Measurements from ENCODE around the gene SOX5.
"Not testable (repeated sequence)": the region's sequence is repeated elsewhere in the genome, so short reads cannot be mapped to it uniquely, and the experiment has no call there.

Gene SOX5

GRCh38 chr12:23760495-23760894 is 189.0 kb downstream of the SOX5 start:
- in situ Hi-C loops (cut with MboI; ENCODE audit: low sequenced_read_pairs) = no loop called here

- in situ Hi-C loops (cut with MboI; ENCODE audit: low sequenced_read_pairs) = no loop called here
Observed at GRCh38 chr12:23758608-23759007, 190.9 kb downstream of the SOX5 start.

- in situ Hi-C loops (cut with MboI; ENCODE audit: low sequenced_read_pairs) = no loop called here
Observed at GRCh38 chr12:23757541-23757962, 191.9 kb downstream of the SOX5 start.

GRCh38 chr12:23756416-23756815 is 193.1 kb downstream of the SOX5 start:
- in situ Hi-C loops (cut with MboI; ENCODE audit: low sequenced_read_pairs) = no loop called here

GRCh38 chr12:23753628-23754365 is 195.7 kb downstream of the SOX5 start:
- in situ Hi-C loops (cut with MboI; ENCODE audit: low sequenced_read_pairs) = no loop called here

GRCh38 chr12:23752245-23752644 is 197.2 kb downstream of the SOX5 start:
- in situ Hi-C loops (cut with MboI; ENCODE audit: low sequenced_read_pairs) = no loop called here

GRCh38 chr12:23751641-23752040 is 197.8 kb downstream of the SOX5 start:
- in situ Hi-C loops (cut with MboI; ENCODE audit: low sequenced_read_pairs) = no loop called here

- in situ Hi-C loops (cut with MboI; ENCODE audit: low sequenced_read_pairs) = no loop called here
Observed at GRCh38 chr12:23750923-23751322, 198.5 kb downstream of the SOX5 start.

GRCh38 chr12:23744696-23745095 is 204.8 kb downstream of the SOX5 start:
- in situ Hi-C loops (cut with MboI; ENCODE audit: low sequenced_read_pairs) = no loop called here

- in situ Hi-C loops (cut with MboI; ENCODE audit: low sequenced_read_pairs) = no loop called here
Observed at GRCh38 chr12:23742574-23742973, 206.9 kb downstream of the SOX5 start.

GRCh38 chr12:23731493-23731892 is 218.0 kb downstream of the SOX5 start:
- in situ Hi-C loops (cut with MboI; ENCODE audit: low sequenced_read_pairs) = no loop called here

- in situ Hi-C loops (cut with MboI; ENCODE audit: low sequenced_read_pairs) = no loop called here
Observed at GRCh38 chr12:23731035-23731434, 218.4 kb downstream of the SOX5 start.

- in situ Hi-C loops (cut with MboI; ENCODE audit: low sequenced_read_pairs) = no loop called here
Observed at GRCh38 chr12:23729359-23729758, 220.1 kb downstream of the SOX5 start.

GRCh38 chr12:23726646-23727045 is 222.8 kb downstream of the SOX5 start:
- in situ Hi-C loops (cut with MboI; ENCODE audit: low sequenced_read_pairs) = no loop called here

GRCh38 chr12:23722655-23723054 is 226.8 kb downstream of the SOX5 start:
- in situ Hi-C loops (cut with MboI; ENCODE audit: low sequenced_read_pairs) = no loop called here

GRCh38 chr12:23721268-23721667 is 228.2 kb downstream of the SOX5 start:
- in situ Hi-C loops (cut with MboI; ENCODE audit: low sequenced_read_pairs) = no loop called here

GRCh38 chr12:23719493-23719892 is 230.0 kb downstream of the SOX5 start:
- in situ Hi-C loops (cut with MboI; ENCODE audit: low sequenced_read_pairs) = no loop called here

GRCh38 chr12:23710361-23710760 is 239.1 kb downstream of the SOX5 start:
- in situ Hi-C loops (cut with MboI; ENCODE audit: low sequenced_read_pairs) = not testable (repeated sequence)

- in situ Hi-C loops (cut with MboI; ENCODE audit: low sequenced_read_pairs) = no loop called here
Observed at GRCh38 chr12:23708185-23708837, 241.2 kb downstream of the SOX5 start.

- in situ Hi-C loops (cut with MboI; ENCODE audit: low sequenced_read_pairs) = no loop called here
Observed at GRCh38 chr12:23707270-23707669, 242.2 kb downstream of the SOX5 start.

GRCh38 chr12:23704992-23705943 is 244.2 kb downstream of the SOX5 start:
- in situ Hi-C loops (cut with MboI; ENCODE audit: low sequenced_read_pairs) = no loop called here

All from HL-60/S4 (cell line).